Urinary bladder (tissue), 4 donors: ENCODE measurements around the gene LRRC36. TPM values are rescaled to one million over a fixed set of nuclear protein-coding genes. Genes with fewer than 3 reads are reported as not detected.

Experiments used
- DNase-seq: peaks from one replicate; pipeline ENCODE4 v3.0.0-alpha.2; 2015; ENCODE audit errors: extremely low spot score
- H3K27ac ChIP-seq: one replicate; pipeline ENCODE4 v1.5.1; 2013; ENCODE audit warnings: low read depth, mild to moderate bottlenecking, moderate library complexity
- H3K36me3 ChIP-seq: one replicate; pipeline ENCODE4 v1.6.1; 2013; ENCODE audit warnings: mild to moderate bottlenecking, moderate library complexity; ENCODE audit not compliant: insufficient read depth
- H3K4me1 ChIP-seq: one replicate; pipeline ENCODE4 v1.6.1; 2013; ENCODE audit warnings: mild to moderate bottlenecking, moderate library complexity; ENCODE audit not compliant: insufficient read depth
- H3K4me3 ChIP-seq: one replicate; pipeline ENCODE4 v1.5.1; 2013; ENCODE audit warnings: low read depth, low read length
- WGBS: extraction: QIAGEN DNeasy Blood & Tissue Kit; methylation state at CpG from one replicate; pipeline ENCODE4 v1.1.7; 2013; 5-methylcytosine and 5-hydroxymethylcytosine counted together
- polyA plus RNA-seq: library from polyadenylated mRNA; stranded (reverse); fragments of 200-250 nt; gene quantifications from one replicate; pipeline ENCODE4 v1.2.3, GENCODE V29; 2013
- total RNA-seq: library from RNA; depleted of rRNA; stranded (reverse); fragments of >200 nt; gene quantifications from one replicate; pipeline ENCODE4 v1.2.3, GENCODE V29; 2014
- donor health status: healthy with polysubstance abuse.
- donor health status: healthy.

The LRRC36 gene
- total and polyA plus RNA-seq, 2 donors = 0.19 to 2.1 TPM

DNA sequence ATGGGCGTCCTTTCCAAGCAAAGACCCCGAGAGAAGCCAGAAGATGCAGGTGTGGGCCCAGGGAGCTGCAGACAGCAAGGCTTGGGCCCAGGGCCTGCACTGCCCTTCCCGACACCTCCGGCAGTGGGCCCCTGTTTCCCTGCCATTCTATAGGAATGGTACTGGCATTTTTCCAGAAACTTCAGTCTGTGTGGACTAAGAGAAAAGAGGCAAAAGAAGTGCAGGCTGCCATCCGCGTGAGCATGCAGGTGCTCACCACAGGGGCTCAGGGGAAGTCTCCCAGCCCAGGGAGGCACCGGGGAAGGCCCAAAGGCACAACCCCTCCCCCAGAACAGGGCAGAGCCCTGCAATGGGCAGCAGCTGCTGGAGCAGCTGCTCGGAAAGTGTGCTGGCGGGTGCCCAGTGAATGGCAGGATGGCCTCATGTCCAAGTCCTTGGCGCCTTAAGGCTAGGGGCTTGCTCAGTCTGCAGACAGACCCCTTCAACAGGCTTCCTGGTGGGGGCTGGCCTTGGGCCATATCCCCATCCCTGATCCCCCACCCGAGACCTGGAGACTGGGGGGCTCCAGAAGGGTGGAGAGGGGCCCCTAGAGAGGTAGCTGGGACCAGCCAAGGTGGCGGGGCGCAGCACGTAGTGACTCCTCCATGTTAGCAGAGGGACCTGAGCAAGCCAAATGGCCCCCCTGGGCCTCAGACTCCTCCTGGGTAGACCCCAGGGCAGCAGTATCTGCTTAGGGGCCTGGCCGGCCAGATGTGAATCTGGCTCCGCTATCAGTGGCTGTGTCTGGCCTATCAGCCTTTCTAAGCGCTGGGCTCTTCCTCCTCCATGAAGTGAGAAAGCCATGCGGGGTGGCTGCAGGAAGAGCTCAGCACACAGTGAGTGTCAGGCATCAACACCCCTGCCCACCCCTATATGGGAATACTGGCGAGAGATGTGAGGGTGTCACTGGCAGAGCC, 73.4 kb downstream of the LRRC36 start:
- Histone ChIP-seq H3K4me3 (no peak overlapping the region), H3K36me3 (no peaks in the 10 kb centered on the region), H3K4me1 (no peaks in the 10 kb centered on the region), H3K27ac (no peak overlapping the region)
- WGBS = 72% methylated on average over 19 of the region's 19 CpGs
- DNase-seq = no peak

DNA sequence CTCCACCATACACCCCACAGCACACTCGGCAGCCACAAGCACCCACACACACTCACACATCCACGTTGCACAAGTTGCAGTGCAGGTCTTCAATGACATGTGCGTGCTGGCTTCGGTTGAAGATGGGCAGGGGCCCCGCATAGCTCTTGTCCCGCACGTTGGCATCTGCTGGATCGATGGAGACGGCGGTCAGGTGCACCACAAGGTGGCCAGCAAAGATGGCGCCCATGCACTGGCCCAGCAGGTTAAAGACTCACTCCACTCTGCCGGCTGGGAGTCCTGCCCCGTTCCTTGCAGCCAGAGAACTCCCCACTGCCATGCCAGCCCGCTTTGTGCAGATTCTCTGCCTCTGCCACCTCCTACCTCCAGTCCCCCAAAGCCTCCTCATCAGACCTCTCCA, 74.3 kb downstream of the LRRC36 start:
- WGBS = 95% methylated on average over 14 of the region's 14 CpGs
- Histone ChIP-seq H3K27ac (no peak overlapping the region), H3K4me3 (no peak overlapping the region), H3K36me3 (no peaks in the 10 kb centered on the region), H3K4me1 (no peaks in the 10 kb centered on the region)
- no peak for DNase-seq

DNA sequence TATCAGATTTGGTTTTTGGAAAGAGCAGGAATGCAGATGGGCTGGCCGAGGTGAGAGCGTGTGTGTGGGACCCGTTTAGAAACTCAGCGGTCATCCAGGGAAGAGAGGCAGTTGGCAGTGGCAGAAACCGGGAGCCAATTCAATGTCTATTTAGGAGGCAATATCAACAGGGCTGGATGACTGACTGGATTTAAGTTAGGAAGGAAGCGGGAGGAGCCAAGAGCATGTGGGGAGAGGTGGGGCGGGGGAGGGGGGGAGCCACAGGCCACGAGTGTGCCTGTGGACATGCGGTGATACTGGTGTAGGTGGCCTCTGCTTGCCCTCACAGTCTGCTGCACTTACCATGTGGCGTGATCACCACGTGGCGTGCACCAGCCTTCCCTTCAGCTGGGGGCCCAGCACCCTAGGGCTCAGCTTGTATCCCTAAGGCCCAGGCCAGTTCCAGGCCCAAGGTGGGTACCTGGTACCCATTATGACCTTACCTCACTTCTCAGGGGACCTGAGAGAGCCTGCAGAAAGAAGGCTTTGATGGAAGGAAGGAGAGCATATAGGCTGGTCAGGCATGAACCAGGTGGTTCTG, 77.5 kb downstream of the LRRC36 start:
- 82% methylated on average over 12 of the region's 12 CpGs for WGBS
- Histone ChIP-seq H3K36me3 (no peaks in the 10 kb centered on the region), H3K4me3 (no peak overlapping the region), H3K4me1 (no peaks in the 10 kb centered on the region), H3K27ac (peak overlapping the region; percentile 69)
- DNase-seq = no peak

DNA sequence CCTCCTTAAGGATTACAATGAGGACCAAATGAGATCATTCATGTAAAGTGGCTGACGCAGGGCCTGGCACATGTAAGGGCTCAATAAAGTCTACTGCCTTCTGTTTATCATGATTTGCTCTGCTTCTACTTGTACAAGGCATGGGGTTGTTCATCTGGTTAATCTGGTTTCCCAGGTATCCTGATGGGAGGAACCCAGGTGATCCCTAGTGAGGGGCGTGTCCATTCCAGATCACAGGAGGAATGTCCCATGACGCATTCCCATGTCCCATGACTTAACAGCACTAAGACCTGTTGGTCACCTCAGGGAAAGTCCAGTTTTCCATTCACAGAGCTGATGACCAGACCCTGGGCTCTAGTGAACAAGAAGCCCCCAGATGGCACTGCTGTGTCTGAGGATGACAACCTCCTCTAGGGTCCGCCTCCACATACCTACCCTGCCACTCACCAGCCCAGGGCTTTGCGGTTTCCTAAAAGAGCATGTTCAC, 78.2 kb downstream of the LRRC36 start:
- WGBS = 86% methylated on average over 5 of the region's 5 CpGs
- H3K36me3 ChIP-seq = no peaks in the 10 kb centered on the region
- H3K4me3 ChIP-seq = no peak overlapping the region
- peak overlapping the region; percentile 13 for H3K27ac ChIP-seq
- DNase-seq = peak; percentile 79
- no peaks in the 10 kb centered on the region for H3K4me1 ChIP-seq

DNA sequence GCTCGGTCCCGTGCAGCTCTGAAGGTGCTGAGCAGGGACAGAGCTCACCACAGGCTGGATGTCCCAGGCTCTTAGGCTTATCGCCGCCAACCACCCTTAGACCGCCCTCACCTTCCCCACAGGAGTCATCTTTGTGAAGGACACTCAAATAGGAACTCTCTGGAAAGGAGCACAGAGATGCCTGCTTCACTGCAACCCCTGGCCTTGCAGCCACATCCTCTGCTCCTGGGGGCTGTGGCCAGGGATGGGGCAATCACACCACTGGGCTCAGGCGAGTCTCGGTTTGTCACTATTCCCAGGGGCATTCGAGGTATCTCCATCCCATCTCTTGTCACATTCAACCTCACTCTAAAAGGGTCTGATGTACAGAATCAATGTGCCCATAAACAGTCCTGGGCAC, 78.7 kb downstream of the LRRC36 start:
- DNase-seq = no peak
- Histone ChIP-seq H3K4me1 (no peaks in the 10 kb centered on the region), H3K27ac (peak overlapping the region; percentile 13), H3K4me3 (no peak overlapping the region), H3K36me3 (no peaks in the 10 kb centered on the region)
- WGBS = 91% methylated on average over 8 of the region's 8 CpGs

DNA sequence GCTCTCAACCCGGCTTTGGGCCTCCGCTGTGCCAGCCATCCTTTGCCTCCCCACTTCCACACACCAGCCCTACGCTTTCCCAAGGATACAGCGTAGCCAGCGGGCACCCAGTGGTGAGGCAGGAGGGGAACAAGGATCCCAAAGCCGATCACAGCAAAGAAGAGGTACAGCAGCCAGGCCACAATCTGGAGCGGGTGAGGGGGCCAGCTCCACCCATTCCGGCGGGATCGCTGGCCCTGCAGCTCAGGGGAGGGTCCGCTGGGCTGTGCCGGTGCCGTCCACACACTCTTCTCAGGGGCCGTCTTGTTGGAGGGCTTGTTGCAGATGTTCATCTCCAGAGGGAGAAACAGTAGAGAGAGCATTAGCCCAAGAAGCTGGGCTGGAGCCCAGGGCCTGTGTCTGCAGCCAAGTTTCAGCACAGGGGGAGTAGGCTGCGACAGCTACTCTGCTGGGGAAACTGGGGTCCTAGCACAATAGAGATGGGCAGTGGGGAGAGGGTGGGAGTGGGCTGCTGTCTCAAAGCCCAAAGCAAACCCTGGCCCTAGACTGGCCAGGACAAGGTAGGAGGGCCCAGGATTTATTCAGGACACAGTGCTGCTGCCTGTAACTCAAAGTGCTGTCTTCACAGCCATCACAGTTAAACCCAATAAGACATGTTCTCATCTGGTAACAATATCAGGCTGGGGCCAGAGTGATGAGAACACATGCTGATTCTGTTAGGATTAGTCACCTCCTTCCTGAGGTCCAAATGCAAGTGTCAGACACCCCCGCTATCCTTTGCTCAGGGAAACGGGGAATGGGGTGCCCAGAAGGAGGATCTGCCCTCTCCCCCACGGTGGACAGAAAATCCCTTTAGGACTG, 79.7 kb downstream of the LRRC36 start:
- no peaks in the 10 kb centered on the region for H3K36me3 ChIP-seq
- no peaks in the 10 kb centered on the region for H3K4me1 ChIP-seq
- no peak overlapping the region for H3K4me3 ChIP-seq
- H3K27ac ChIP-seq = no peak overlapping the region
- no peak for DNase-seq
- 59% methylated on average over 18 of the region's 18 CpGs for WGBS

DNA sequence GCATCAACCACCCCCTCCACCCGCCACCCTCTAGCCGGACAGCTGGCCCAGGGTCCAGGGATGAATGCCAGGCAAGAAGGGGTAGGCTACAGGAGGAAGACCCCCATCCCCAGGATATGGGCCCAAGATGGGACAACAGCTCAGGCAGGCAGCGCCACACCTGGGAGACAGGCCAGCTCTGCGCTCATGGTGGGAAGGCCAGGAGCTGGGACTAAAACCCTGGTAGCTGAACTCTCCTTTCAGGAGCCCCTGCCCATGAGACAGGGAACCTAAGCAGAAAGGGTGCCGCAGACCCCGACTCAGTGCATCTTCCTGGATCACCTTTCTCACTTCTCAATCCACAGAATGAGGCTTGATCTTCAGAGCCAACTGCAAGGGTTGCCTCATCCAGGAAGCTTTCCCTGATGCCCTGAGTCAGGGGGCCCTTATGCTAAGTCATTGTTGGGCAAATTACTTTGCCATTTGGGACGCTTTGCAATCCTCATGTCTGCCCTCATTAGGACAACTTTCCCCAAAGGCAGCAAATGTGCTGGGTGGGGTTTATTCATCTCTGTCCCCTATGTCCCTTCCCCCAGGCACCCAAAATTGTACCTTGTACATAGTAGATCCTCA, 80.7 kb downstream of the LRRC36 start:
- Histone ChIP-seq H3K36me3 (no peaks in the 10 kb centered on the region), H3K4me3 (no peak overlapping the region), H3K27ac (no peak overlapping the region), H3K4me1 (no peaks in the 10 kb centered on the region)
- DNase-seq = no peak
- WGBS = 90% methylated on average over 7 of the region's 7 CpGs

DNA sequence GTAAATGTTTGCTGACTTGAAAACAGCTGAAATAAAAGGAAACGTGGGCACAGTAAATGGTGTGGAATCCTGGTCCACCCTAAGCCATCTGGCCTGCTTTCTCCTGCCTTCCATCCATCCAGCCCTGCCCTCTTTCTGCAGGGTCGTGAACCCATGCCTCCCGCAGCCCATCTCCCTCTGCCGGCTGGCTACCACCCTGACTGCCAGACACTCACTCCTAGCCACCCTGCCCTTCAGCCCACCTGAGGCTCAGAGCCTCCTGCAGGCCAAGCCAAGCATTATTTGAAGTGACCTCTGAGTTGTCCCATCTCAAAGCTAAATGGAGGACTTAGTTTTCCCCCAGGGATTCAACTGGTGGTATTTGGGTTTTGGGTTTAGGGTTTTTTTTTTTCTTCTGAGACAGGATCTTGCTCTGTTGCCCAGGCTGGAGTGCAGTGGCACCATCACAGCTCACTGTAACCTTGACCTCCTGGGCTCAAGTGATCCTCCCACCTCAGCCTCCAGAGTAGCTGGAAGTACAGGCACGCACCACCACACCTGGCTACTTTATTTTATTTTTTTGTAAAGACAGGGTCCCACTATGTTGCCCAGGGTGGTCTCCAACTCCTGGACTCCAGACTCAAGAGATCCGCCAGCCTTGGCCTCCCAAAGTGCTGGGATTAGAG, 81.3 kb downstream of the LRRC36 start:
- DNase-seq = no peak
- no peak overlapping the region for H3K27ac ChIP-seq
- H3K4me3 ChIP-seq = no peak overlapping the region
- H3K4me1 ChIP-seq = no peaks in the 10 kb centered on the region
- WGBS = 83% methylated on average over 6 of the region's 6 CpGs
- H3K36me3 ChIP-seq = no peaks in the 10 kb centered on the region

DNA sequence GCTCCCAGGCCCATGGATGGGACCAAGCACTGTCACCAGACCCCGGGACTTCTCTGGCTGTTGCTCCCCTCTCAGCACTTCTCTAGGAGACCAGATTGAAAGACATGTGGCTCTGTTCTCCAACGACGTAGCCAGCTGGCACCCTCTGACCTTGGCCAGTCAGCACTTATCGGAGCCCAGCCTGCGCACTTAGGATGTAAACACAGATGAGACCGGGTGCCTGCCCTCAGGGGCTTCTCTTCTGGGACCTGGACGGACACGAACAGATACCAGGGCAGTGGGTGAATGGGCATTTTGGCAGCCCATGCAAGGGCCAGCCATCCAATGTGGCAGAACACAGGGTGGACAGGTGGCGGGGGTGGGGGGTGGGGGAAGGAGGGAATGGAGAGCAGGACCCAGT, 83.0 kb downstream of the LRRC36 start:
- 92% methylated on average over 9 of the region's 9 CpGs for WGBS
- Histone ChIP-seq H3K36me3 (no peaks in the 10 kb centered on the region), H3K4me1 (no peaks in the 10 kb centered on the region), H3K27ac (no peak overlapping the region), H3K4me3 (no peak overlapping the region)
- no peak for DNase-seq

DNA sequence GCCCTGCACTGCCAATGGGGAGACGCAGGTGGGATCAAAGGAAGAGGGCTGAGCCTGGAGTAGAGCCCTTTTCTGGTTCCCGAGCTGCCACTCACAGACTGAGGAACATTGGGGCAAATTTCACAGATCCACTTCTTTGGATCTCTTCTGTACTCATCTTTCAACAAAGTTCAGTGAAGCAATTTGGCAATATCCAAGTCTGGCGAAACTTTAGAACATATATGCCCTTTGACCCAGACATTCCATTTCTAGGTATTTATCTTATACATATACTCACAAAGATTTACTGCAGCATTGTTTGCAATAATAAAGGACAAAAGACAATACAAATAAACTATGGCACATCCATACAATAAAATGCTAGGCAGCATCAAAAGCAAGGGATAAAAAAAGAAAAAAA, 84.7 kb downstream of the LRRC36 start:
- Histone ChIP-seq H3K4me3 (no peak overlapping the region), H3K36me3 (no peaks in the 10 kb centered on the region), H3K4me1 (no peaks in the 10 kb centered on the region), H3K27ac (no peak overlapping the region)
- no peak for DNase-seq
- WGBS = 92% methylated on average over 3 of the region's 3 CpGs

DNA sequence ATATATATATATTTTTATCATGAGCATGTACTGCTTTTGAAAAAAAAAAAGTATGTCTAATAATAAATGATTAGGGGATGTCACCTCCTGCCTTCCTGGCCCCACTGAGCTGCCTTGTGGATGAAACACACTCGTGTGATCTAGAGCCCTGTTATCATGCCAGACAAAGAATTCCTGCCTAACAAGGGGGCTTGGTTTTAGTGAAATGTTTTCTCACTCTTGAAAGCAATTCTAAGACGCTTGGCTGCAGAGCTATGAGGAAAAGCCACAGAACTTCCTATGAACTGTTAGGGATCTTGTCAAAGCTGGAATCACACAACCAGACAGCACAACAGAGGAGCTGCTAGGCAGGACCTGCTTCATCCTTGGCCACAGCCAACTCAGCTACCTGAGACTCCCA, 85.7 kb downstream of the LRRC36 start:
- no peak overlapping the region for H3K27ac ChIP-seq
- no peaks in the 10 kb centered on the region for H3K4me1 ChIP-seq
- DNase-seq = no peak
- H3K4me3 ChIP-seq = no peak overlapping the region
- H3K36me3 ChIP-seq = no peaks in the 10 kb centered on the region
- WGBS = 55% methylated on average over 2 of the region's 2 CpGs

DNA sequence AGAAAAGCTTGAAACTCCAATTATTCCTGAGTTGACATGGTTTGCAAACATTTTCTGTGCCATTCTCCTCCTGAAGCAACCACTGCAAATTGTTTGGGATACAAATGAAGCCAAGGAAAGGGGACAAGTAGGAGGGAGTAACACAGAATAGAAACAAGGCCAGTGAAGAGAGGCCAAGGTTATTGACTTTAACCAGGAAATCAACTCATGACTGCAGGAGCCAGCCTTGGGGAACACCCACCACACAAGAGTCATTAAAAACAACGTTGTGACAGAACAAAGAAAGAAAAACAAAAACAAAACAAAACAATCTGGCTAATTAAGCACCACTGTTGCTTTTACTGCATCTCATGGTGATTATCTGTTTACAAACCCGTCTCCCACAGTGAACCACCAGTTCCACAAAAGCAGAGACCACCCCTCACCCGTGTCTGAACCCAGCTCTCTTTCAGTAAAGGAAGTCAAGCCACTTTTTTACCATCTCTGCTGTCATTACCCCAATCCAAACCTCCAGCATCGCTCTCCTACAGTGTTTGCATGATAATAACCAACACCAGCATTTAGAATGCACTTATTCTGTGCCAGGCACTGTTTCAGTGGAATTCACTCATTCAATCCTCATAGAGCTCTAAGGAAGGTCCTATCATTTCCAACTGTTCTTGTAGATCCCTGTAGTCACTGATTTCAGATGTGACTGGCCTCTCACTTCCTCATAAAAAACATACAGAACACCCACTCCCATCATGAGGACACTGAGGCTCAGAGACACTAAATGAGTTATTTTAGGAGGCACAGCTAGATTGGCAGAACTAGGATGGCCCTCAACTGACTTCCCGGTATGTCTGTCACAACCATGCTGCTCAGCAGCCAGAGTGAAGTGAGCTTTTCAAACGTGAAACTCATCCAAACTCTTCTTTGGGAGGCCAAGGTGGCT, 87.6 kb downstream of the LRRC36 start:
- H3K36me3 ChIP-seq = no peaks in the 10 kb centered on the region
- DNase-seq = no peak
- H3K4me3 ChIP-seq = no peak overlapping the region
- H3K4me1 ChIP-seq = no peaks in the 10 kb centered on the region
- H3K27ac ChIP-seq = no peak overlapping the region
- 59% methylated on average over 6 of the region's 6 CpGs for WGBS
